ACC112 (cell line): Measurements from ENCODE around the gene MAST3.

ENCODE experiments used
- H2AFZ ChIP-seq: fragments of 200-600 bp; sonication (generic); one replicate; pipeline ENCODE4 v1.6.0; 2017; ENCODE audit warnings: antibody characterized with exemption, low read length; ENCODE audit not compliant: unreplicated experiment
- H3K27ac ChIP-seq: fragments of 200-600 bp; sonication (generic); 2 replicates; pipeline ENCODE4 v1.5.1; 2014; ENCODE audit warnings: low read depth, mild to moderate bottlenecking, antibody characterized with exemption, low read length, moderate library complexity
- H3K27me3 ChIP-seq: fragments of 200-600 bp; sonication (generic); 2 replicates; pipeline ENCODE4 v1.6.1; 2014; ENCODE audit warnings: mild to moderate bottlenecking, antibody characterized with exemption, low read length, moderate library complexity, mixed read lengths; ENCODE audit not compliant: insufficient read depth
- H3K36me3 ChIP-seq: fragments of 200-600 bp; sonication (generic); 2 replicates; pipeline ENCODE4 v1.6.1; 2016; ENCODE audit warnings: mild to moderate bottlenecking, antibody characterized with exemption, low read length, moderate library complexity, mixed read lengths; ENCODE audit not compliant: insufficient read depth
- H3K4me1 ChIP-seq: fragments of 200-600 bp; sonication (generic); one replicate; pipeline ENCODE4 v1.6.1; 2016; ENCODE audit warnings: low read length, mixed read lengths; ENCODE audit not compliant: insufficient read depth, unreplicated experiment, control insufficient read depth
- H3K4me3 ChIP-seq: fragments of 200-600 bp; sonication (generic); 2 replicates; pipeline ENCODE4 v1.5.1; 2014; ENCODE audit warnings: mild to moderate bottlenecking, low read depth, low read length
- H3K79me2 ChIP-seq: fragments of 200-600 bp; sonication (generic); one replicate; pipeline ENCODE4 v1.6.0; 2016; ENCODE audit warnings: low read length; ENCODE audit not compliant: control insufficient read depth, unreplicated experiment, insufficient read depth

The MAST3 gene

DNA sequence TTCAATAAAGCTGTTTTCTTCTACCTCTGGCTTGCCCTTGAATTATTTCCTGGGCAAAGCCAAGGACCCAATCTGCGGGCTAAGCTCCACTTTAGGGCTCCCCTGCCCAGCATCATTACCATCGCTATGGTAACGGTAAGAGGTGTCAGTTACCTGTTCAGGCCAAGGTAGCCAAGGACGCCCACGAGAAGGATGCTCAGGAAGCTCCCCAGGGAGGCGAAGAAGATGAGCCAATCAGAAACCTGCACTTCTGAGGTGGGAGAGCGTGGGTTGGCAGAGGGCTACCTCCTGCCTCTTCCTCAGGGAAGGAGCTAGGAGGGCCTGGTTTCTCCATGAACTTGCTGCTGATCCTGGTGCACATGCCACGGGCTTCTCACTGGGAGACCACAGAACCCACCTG lies 35.5 kb upstream of the MAST3 start:
- H2AFZ ChIP-seq = no peak overlapping the region
- no peak overlapping the region for H3K4me3 ChIP-seq
- H3K4me1 ChIP-seq = peaks cover 2% of the 10 kb centered on the region
- H3K27ac ChIP-seq = no peak overlapping the region
- no peaks in the 10 kb centered on the region for H3K79me2 ChIP-seq
- H3K27me3 ChIP-seq = no peaks in the 10 kb centered on the region
- no peaks in the 10 kb centered on the region for H3K36me3 ChIP-seq

DNA sequence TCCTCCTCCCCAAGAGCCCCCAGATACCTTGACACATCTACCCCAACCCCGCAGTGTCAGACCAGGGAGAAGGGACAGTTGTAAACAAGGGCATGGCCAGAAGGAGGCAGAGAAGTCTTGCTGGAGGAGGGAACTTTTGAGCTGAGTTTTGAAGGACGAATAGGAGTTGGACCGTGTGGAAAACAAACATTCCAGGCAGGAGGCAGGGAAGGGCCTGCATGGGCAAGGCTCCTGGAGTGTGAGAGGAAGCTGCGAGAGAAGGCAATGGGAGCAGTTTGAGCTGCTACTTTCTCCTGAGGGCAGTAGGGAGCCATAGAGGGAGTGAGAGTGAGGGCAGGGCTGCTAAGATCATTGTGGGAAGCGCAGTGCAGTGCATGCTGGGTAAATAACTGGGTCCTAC lies 34.1 kb upstream of the MAST3 start:
- no peak overlapping the region for H2AFZ ChIP-seq

DNA sequence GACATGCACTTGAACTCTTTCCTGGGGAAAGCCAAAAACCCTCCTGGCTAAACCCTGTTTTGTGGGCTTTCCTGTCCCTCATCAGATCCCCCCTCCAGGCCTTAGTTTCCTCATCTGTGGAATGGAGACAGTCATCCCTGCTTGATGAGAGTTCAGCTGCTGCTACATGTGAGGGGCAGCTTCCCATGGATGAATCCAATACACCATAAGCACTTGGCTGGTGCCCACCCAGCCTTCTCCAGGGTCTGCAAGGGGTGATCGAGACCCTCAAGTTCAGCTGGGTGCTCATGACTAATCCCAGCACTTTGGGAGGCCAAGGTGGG lies 32.4 kb upstream of the MAST3 start:
- Histone ChIP-seq H2AFZ (no peak overlapping the region), H3K36me3 (no peaks in the 10 kb centered on the region), H3K79me2 (no peaks in the 10 kb centered on the region), H3K27ac (no peak overlapping the region), H3K4me1 (no peaks in the 10 kb centered on the region), H3K4me3 (no peak overlapping the region), H3K27me3 (no peaks in the 10 kb centered on the region)

More for the DNA sequence above, 34.1 kb upstream of the MAST3 start:
- H3K4me1 ChIP-seq = no peaks in the 10 kb centered on the region
- H3K27ac ChIP-seq = no peak overlapping the region
- no peaks in the 10 kb centered on the region for H3K27me3 ChIP-seq
- H3K36me3 ChIP-seq = no peaks in the 10 kb centered on the region
- H3K79me2 ChIP-seq = no peaks in the 10 kb centered on the region
- no peak overlapping the region for H3K4me3 ChIP-seq

DNA sequence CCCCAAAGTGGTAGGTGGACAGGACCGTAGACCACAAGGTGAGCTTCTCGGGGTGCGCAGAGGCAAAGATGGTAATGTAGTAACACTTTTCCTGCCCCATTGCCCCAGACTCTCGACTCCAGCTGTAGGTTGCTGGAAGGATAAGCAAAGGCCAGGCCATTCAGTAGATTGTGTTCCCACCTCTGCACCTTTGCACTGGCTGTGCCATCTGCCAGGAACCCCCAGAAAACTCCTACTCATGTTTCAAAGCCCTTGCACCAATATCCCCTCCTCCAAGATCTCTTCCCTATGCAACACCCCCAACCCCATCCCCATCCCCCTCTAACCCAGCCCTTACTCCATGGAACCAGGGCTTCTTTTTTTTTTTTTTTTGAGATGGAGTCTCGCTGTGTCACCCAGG lies 29.2 kb upstream of the MAST3 start:
- Histone ChIP-seq H3K4me1 (no peaks in the 10 kb centered on the region), H3K27me3 (no peaks in the 10 kb centered on the region), H3K79me2 (no peaks in the 10 kb centered on the region), H3K4me3 (no peak overlapping the region), H3K36me3 (no peaks in the 10 kb centered on the region), H3K27ac (no peak overlapping the region), H2AFZ (no peak overlapping the region)

DNA sequence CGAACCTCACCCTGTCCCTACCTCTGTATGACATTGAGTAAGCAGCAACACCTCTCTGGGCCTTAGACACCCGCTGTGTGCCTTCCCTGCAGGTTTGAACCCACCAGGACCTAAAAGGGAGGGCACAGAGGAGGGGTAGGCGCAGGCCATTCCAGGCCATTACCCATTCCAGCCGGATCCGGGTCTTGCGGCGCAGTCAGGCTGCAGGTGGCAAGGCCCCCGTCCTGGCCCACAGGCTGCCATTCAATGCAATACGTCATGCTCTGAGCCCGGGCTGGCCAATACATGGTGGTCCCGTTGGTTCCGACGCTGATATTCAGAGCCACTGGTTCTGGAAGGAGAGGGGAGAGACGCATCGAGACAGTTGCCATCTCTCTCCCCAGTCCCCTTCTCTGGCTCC lies 28.2 kb upstream of the MAST3 start:
- Histone ChIP-seq H3K79me2 (no peaks in the 10 kb centered on the region), H3K27ac (no peak overlapping the region), H3K4me3 (no peak overlapping the region), H3K4me1 (no peaks in the 10 kb centered on the region), H2AFZ (no peak overlapping the region), H3K27me3 (no peaks in the 10 kb centered on the region), H3K36me3 (no peaks in the 10 kb centered on the region)

DNA sequence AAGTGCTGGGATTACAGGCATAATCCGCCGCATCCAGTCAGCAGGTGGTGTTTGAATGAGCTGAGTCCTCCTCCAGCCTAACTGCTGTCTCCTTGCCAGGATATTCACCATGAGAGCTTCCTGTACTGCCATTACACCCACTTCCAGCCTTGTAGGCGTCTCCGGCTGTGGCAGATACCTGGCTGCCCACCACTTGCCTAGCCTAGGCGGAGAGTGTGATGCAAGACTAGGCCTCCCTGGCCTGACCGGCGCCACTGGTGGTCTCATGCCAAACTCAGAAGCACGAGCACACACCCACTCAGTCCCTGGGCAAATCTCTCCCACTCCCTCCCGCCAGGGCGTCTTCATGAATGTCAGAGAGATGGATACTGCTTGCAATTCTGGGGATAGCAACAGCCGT lies 27.4 kb upstream of the MAST3 start:
- H3K36me3 ChIP-seq = no peaks in the 10 kb centered on the region
- no peaks in the 10 kb centered on the region for H3K27me3 ChIP-seq
- H3K79me2 ChIP-seq = no peaks in the 10 kb centered on the region
- no peak overlapping the region for H2AFZ ChIP-seq
- H3K4me1 ChIP-seq = no peaks in the 10 kb centered on the region
- no peak overlapping the region for H3K27ac ChIP-seq
- H3K4me3 ChIP-seq = no peak overlapping the region

DNA sequence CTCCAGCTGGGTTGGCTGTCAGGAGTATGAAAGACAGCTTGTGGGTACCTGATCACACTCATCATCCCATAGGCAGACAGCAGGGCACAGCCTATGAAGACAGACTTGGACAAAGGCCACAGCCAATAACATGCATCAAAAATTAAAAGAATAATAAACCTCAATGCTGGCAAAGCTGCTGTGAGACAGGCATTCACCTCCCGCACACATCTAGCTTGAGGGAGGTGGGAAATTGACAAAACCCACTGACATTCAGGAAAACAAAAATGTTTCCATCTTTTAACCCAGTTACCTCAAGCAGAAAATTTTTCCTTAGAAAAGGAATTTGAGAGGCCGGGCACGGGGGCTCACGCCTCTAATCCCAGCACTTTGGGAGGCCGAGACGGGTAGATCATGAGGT lies 25.2 kb upstream of the MAST3 start:
- no peaks in the 10 kb centered on the region for H3K36me3 ChIP-seq

DNA sequence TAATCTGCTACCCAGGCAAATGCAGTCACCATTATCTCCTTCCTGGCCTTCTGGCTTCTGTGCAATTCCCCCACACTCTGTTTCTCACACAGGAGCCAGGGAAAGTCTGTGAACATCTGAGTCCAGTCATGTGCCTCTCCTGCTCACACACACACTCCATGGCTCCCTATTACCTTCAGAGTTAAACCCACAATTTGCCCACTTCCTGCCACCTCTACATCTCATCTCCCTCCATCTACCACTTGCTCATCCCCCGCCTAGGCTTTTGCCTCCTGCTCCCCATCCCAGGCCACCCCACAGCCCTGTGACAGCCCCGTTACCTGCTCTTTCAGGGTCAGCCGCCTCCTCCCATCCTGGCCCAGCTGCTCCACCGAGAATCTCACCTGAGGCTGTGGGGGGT lies 24.4 kb upstream of the MAST3 start:
- Histone ChIP-seq H3K36me3 (no peaks in the 10 kb centered on the region), H3K79me2 (no peaks in the 10 kb centered on the region), H3K4me3 (no peak overlapping the region), H3K4me1 (no peaks in the 10 kb centered on the region), H3K27ac (no peak overlapping the region), H3K27me3 (no peaks in the 10 kb centered on the region), H2AFZ (no peak overlapping the region)

More for the DNA sequence above, 25.2 kb upstream of the MAST3 start:
- Histone ChIP-seq H3K4me1 (no peaks in the 10 kb centered on the region), H3K27me3 (no peaks in the 10 kb centered on the region), H3K4me3 (no peak overlapping the region), H3K27ac (no peak overlapping the region), H3K79me2 (no peaks in the 10 kb centered on the region), H2AFZ (no peak overlapping the region)

DNA sequence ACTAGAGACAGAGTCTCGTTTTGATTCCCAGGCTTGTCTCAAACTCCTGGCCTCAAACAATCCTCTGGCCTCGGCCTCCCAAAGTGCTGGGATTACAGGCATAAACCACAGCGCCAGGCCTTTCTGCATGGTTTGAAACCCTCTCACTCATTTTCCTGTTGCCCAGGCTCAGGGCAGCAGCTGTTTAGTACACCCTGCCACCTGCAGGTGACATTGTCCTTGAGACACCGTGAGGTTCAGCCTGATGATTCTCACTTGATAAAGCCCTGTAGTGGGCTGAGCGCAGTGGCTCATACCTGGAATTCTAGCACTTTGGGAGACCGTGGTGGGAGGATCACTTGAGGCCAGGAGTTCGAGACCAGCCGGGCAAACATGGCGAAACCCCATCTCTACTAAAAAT lies 23.4 kb upstream of the MAST3 start:
- H3K4me3 ChIP-seq = no peak overlapping the region
- H3K79me2 ChIP-seq = no peaks in the 10 kb centered on the region
- no peak overlapping the region for H2AFZ ChIP-seq
- no peaks in the 10 kb centered on the region for H3K27me3 ChIP-seq
- no peaks in the 10 kb centered on the region for H3K4me1 ChIP-seq
- no peak overlapping the region for H3K27ac ChIP-seq
- no peaks in the 10 kb centered on the region for H3K36me3 ChIP-seq

DNA sequence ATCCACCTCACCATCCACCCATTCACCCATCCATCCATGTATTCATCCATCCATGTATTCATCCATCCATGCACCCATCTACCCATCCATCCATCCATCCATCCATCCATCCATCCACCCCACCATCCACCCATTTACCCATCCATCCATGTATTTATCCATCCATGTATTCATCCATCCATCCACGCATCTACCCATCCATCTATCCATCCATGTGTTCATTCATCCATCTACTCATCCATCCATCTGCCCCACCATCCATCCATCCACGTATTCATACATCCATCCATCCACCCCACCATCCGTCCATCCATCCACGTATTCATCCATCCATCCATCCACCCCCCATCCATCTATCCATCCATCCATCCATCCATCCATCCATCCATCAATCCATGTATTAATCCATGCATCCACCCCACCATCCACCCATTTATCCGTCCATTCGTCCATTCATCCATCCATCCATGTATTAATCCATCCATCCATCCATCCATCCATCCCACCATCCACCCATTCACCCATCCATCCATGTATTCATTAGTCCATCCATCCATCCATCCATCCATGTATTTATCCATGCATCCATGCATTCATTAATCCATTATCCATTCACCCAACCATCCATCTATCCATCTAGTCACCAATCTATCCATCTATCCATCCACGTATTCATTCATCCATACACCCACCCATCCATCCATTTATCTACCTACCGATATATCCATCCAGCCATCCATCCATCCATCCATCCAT lies 13.5 kb upstream of the MAST3 start:
- 0 out of 2 replicates have a peak, but pooled peaks cover 3% of the 10 kb centered on the region for H3K27me3 ChIP-seq
- H3K79me2 ChIP-seq = no peaks in the 10 kb centered on the region
- no peaks in the 10 kb centered on the region for H3K4me1 ChIP-seq
- no peak overlapping the region for H2AFZ ChIP-seq
- no peak overlapping the region for H3K27ac ChIP-seq
- no peaks in the 10 kb centered on the region for H3K36me3 ChIP-seq
- H3K4me3 ChIP-seq = no peak overlapping the region

DNA sequence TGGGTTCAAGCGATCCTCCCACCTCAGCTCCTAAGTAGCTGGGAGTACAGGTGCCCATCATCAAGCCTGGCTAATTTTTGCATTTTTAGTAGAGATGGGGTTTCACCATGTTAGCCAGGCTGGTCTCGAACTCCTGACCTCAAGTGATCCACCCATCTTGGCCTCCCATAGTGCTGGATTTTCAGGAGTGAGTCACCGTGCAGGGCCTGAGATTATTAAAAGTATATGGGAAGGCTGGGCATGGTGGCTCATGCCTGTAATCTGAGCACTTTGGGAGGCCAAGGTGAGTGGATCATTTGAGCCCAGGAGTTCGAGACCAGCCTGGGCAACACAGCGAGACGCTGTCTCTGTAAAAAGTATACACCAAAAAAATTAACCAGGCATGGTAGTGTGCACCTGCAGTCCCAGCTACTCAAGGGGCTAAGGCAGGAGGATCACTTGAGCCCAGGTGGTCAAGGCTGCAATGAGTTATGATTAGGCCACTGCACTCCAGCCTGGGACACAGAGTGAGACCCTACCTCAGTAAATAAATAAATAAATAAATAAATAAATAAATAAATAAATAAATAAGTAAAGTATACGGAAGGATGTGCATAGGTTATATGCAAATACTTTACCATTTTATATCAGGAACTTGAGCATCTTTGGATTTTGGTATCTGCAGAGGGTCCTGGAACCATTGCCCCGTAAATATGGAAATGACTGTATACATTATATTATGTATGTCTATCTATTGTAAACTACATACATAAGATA lies 11.7 kb upstream of the MAST3 start:
- no peak overlapping the region for H3K27ac ChIP-seq
- H3K79me2 ChIP-seq = no peaks in the 10 kb centered on the region
- H3K27me3 ChIP-seq = 0 out of 2 replicates have a peak, but pooled peaks cover 3% of the 10 kb centered on the region
- no peaks in the 10 kb centered on the region for H3K36me3 ChIP-seq
- H3K4me3 ChIP-seq = no peak overlapping the region
- no peaks in the 10 kb centered on the region for H3K4me1 ChIP-seq
- no peak overlapping the region for H2AFZ ChIP-seq
